Mesenchymal stem cell (in vitro differentiated cells and primary cell): Measurements from ENCODE around the gene PRKCI.

Source experiments
- DNase-seq: peaks from one replicate; pipeline ENCODE4 v3.0.0-alpha.2; 2013
- H2AFZ ChIP-seq: one replicate; pipeline ENCODE4 v1.6.1; 2013; ENCODE audit warnings: low read depth, mild to moderate bottlenecking, control low read depth, inconsistent platforms, low read length, moderate library complexity
- H2AK5ac ChIP-seq: 2 replicates; pipeline ENCODE4 v1.6.1; 2013; ENCODE audit warnings: low read length, moderate library complexity, mild to moderate bottlenecking, inconsistent platforms; ENCODE audit not compliant: severe bottlenecking
- H2BK120ac ChIP-seq: one replicate; pipeline ENCODE4 v1.6.1; 2013; ENCODE audit warnings: low read depth, mild to moderate bottlenecking, inconsistent platforms, low read length, moderate library complexity
- H2BK12ac ChIP-seq, 2 experiments: one replicate each; pipeline ENCODE4 v1.6.1; 2013; ENCODE audit warnings: inconsistent platforms in 2 of 2, low read length in 2 of 2, mild to moderate bottlenecking in 2 of 2, moderate library complexity in 2 of 2, control low read depth in 1 of 2
- H2BK15ac ChIP-seq: one replicate; pipeline ENCODE4 v1.6.1; 2013; ENCODE audit warnings: mild to moderate bottlenecking, low read depth, inconsistent platforms; ENCODE audit not compliant: poor library complexity, severe bottlenecking
- H2BK5ac ChIP-seq: 2 replicates; pipeline ENCODE4 v1.6.1; 2013; ENCODE audit warnings: low read depth, mild to moderate bottlenecking, low read length, control low read depth, inconsistent platforms; ENCODE audit not compliant: poor library complexity, severe bottlenecking
- H3K14ac ChIP-seq, 2 experiments: one replicate each; pipeline ENCODE4 v1.6.1; 2013; ENCODE audit warnings: inconsistent platforms in 2 of 2, low read length in 2 of 2, control low read depth in 1 of 2, mild to moderate bottlenecking in 1 of 2, moderate library complexity in 1 of 2
- H3K18ac ChIP-seq, 2 experiments: one replicate each; pipeline ENCODE4 v1.6.1; 2013; ENCODE audit warnings: inconsistent platforms in 2 of 2, low read length in 2 of 2, control low read depth in 1 of 2, low read depth in 1 of 2, mild to moderate bottlenecking in 1 of 2
- H3K23ac ChIP-seq, 2 experiments: one replicate each; pipeline ENCODE4 v1.6.1; 2013; ENCODE audit warnings: inconsistent platforms in 2 of 2, low read length in 2 of 2, mild to moderate bottlenecking in 2 of 2, moderate library complexity in 2 of 2, control low read depth in 1 of 2
- H3K27ac ChIP-seq: 2 replicates; pipeline ENCODE4 v1.5.1; 2013; ENCODE audit warnings: mild to moderate bottlenecking, moderate library complexity, low read length, control low read depth, inconsistent platforms; ENCODE audit not compliant: poor library complexity, severe bottlenecking
- H3K27me3 ChIP-seq, 2 experiments: 2 replicates each; pipeline versions ENCODE4 v1.6.1 to v1.7.0; 2013; ENCODE audit warnings: low read length in 2 of 2, mild to moderate bottlenecking in 2 of 2, moderate library complexity in 2 of 2, control low read depth in 1 of 2, inconsistent platforms in 1 of 2; ENCODE audit not compliant: control insufficient read depth in 1 of 2, insufficient read depth in 1 of 2
- H3K36me3 ChIP-seq, 2 experiments: 2 replicates each; pipeline versions ENCODE4 v1.6.1 to v1.7.0; 2013; ENCODE audit warnings: low read length in 2 of 2, control low read depth in 1 of 2, inconsistent platforms in 1 of 2, low read depth in 1 of 2, mild to moderate bottlenecking in 1 of 2; ENCODE audit not compliant: insufficient read depth in 2 of 2, control insufficient read depth in 1 of 2
- H3K4ac ChIP-seq, 2 experiments: one replicate each; pipeline ENCODE4 v1.6.1; 2013; ENCODE audit warnings: inconsistent platforms in 2 of 2, low read length in 2 of 2, mild to moderate bottlenecking in 2 of 2, moderate library complexity in 2 of 2, control low read depth in 1 of 2, low read depth in 1 of 2
- H3K4me1 ChIP-seq: 2 replicates; pipeline ENCODE4 v1.6.1; 2013; ENCODE audit warnings: low read depth, low read length, control low read depth; ENCODE audit not compliant: control insufficient read depth, insufficient read depth
- H3K4me2 ChIP-seq: 2 replicates; pipeline ENCODE4 v1.6.1; 2013; ENCODE audit warnings: low read length, mild to moderate bottlenecking, inconsistent platforms; ENCODE audit not compliant: poor library complexity, severe bottlenecking
- H3K4me3 ChIP-seq, 2 experiments: 2 replicates each; pipeline versions ENCODE4 v1.5.1 to v1.7.0; 2013; ENCODE audit warnings: low read length in 2 of 2, mild to moderate bottlenecking in 2 of 2, control low read depth in 1 of 2, low read depth in 1 of 2; ENCODE audit not compliant: insufficient read depth in 1 of 2
- H3K79me1 ChIP-seq: replicated peaks from 2 replicates; pipeline ENCODE4 v1.6.1; 2013; ENCODE audit warnings: mild to moderate bottlenecking, control low read depth, low read length, inconsistent platforms; ENCODE audit not compliant: poor library complexity, severe bottlenecking
- H3K9ac ChIP-seq: 2 replicates; pipeline ENCODE4 v1.7.0; 2013; ENCODE audit warnings: mild to moderate bottlenecking, low read length, moderate library complexity
- H3K9me3 ChIP-seq: 2 replicates; pipeline ENCODE4 v1.7.0; 2013; ENCODE audit warnings: mild to moderate bottlenecking, low read length; ENCODE audit not compliant: control insufficient read depth
- H4K8ac ChIP-seq: one replicate; pipeline ENCODE4 v1.6.1; 2013; ENCODE audit warnings: inconsistent platforms, mild to moderate bottlenecking, low read length, moderate library complexity
- H4K91ac ChIP-seq: one replicate; pipeline ENCODE4 v1.6.1; 2013; ENCODE audit warnings: mild to moderate bottlenecking, low read length, inconsistent platforms
- WGBS: methylation state at CpG from one replicate; pipeline ENCODE4 v1.1.7; 2013; ENCODE audit warnings: mixed read lengths; 5-methylcytosine and 5-hydroxymethylcytosine counted together

Gene PRKCI

GRCh38 chr3:170307671-170308405 is 85.6 kb downstream of the PRKCI start:
- Histone ChIP-seq H3K27ac (no peak overlapping the region), H2AK5ac (no peak overlapping the region), H3K18ac (peak overlapping the region in 1 of 2 experiments; percentile 61), H3K4ac (no peak overlapping the region), H3K36me3 (peaks cover 6 to 15% of the 10 kb centered on the region in 2 experiments), H3K79me1 (no peaks in the 10 kb centered on the region), H3K27me3 (no peaks in the 10 kb centered on the region), H3K4me3 (no peak overlapping the region), H3K14ac (no peak overlapping the region), H3K23ac (no peak overlapping the region), H3K9ac (no peak overlapping the region), H2BK120ac (no peak overlapping the region), H2BK12ac (no peak overlapping the region), H2AFZ (no peak overlapping the region), H4K91ac (no peak overlapping the region), H2BK15ac (no peak overlapping the region), H3K9me3 (no peaks in the 10 kb centered on the region), H3K4me2 (no peak overlapping the region), H4K8ac (no peak overlapping the region), H2BK5ac (no peak overlapping the region), H3K4me1 (no peaks in the 10 kb centered on the region)
- WGBS, result 47% methylated on average over 8 of the region's 11 CpGs
- peak; percentile 96 for DNase-seq

- Histone ChIP-seq H3K4me3 (no peak overlapping the region), H3K9me3 (no peaks in the 10 kb centered on the region), H3K79me1 (no peaks in the 10 kb centered on the region), H3K27me3 (no peaks in the 10 kb centered on the region), H3K36me3 (peaks cover 6 to 10% of the 10 kb centered on the region in 2 experiments), H3K4me1 (no peaks in the 10 kb centered on the region), H4K8ac (no peak overlapping the region), H2AK5ac (no peak overlapping the region), H2BK5ac (no peak overlapping the region), H2BK120ac (no peak overlapping the region), H3K14ac (no peak overlapping the region), H3K4me2 (no peak overlapping the region), H3K4ac (no peak overlapping the region), H2AFZ (no peak overlapping the region), H3K18ac (no peak overlapping the region), H4K91ac (no peak overlapping the region), H3K9ac (peak overlapping the region; percentile 5), H2BK12ac (no peak overlapping the region), H2BK15ac (no peak overlapping the region), H3K23ac (no peak overlapping the region), H3K27ac (no peak overlapping the region)
- 65% methylated on average over 1 of the region's 1 CpG for whole genome bisulfite sequencing
- DNase-seq, result no peak
These were observed 86.8 kb downstream of the PRKCI start for GRCh38 chr3:170309046-170309445.

GRCh38 chr3:170317954-170318353 is 95.7 kb downstream of the PRKCI start:
- DNase-seq, result no peak
- no peak overlapping the region for H2BK120ac ChIP-seq
- no peak overlapping the region for H3K9ac ChIP-seq
- peaks cover 3% of the 10 kb centered on the region for H3K4me1 ChIP-seq
- no peaks in the 10 kb centered on the region for H3K36me3 ChIP-seq
- H3K79me1 ChIP-seq, result no peaks in the 10 kb centered on the region
- H3K14ac ChIP-seq, result no peak overlapping the region
- H4K91ac ChIP-seq, result no peak overlapping the region
- H3K4me3 ChIP-seq, result no peak overlapping the region
- H3K4me2 ChIP-seq, result no peak overlapping the region
- H3K23ac ChIP-seq, result no peak overlapping the region
- H2BK5ac ChIP-seq, result no peak overlapping the region
- H3K27ac ChIP-seq, result no peak overlapping the region
- H3K4ac ChIP-seq, result no peak overlapping the region
- H4K8ac ChIP-seq, result no peak overlapping the region
- no peak overlapping the region for H2AK5ac ChIP-seq
- 73% methylated on average over 2 of the region's 3 CpGs for WGBS
- H3K27me3 ChIP-seq, result no peaks in the 10 kb centered on the region
- H2BK15ac ChIP-seq, result no peak overlapping the region
- no peak overlapping the region for H3K18ac ChIP-seq
- no peaks in the 10 kb centered on the region for H3K9me3 ChIP-seq
- H2BK12ac ChIP-seq, result no peak overlapping the region
- H2AFZ ChIP-seq, result no peak overlapping the region

- no peaks in the 10 kb centered on the region for H3K9me3 ChIP-seq
- no peak overlapping the region for H4K8ac ChIP-seq
- peak overlapping the region; percentile 91 for H2AK5ac ChIP-seq
- no peaks in the 10 kb centered on the region for H3K79me1 ChIP-seq
- no peak overlapping the region for H2BK15ac ChIP-seq
- no peak overlapping the region for H3K4me2 ChIP-seq
- H2BK12ac ChIP-seq, result no peak overlapping the region
- H2AFZ ChIP-seq, result no peak overlapping the region
- H4K91ac ChIP-seq, result no peak overlapping the region
- no peak overlapping the region for H3K14ac ChIP-seq
- no peak overlapping the region for H3K9ac ChIP-seq
- DNase-seq, result no peak
- H3K4me1 ChIP-seq, result peaks cover 6% of the 10 kb centered on the region
- H3K27me3 ChIP-seq, result no peaks in the 10 kb centered on the region
- H3K18ac ChIP-seq, result no peak overlapping the region
- no peak overlapping the region for H3K27ac ChIP-seq
- no peak overlapping the region for H2BK5ac ChIP-seq
- H3K36me3 ChIP-seq, result no peaks in the 10 kb centered on the region
- no peak overlapping the region for H3K23ac ChIP-seq
- no peak overlapping the region for H3K4ac ChIP-seq
- WGBS, result 88% methylated on average over 5 of the region's 7 CpGs
- no peak overlapping the region for H3K4me3 ChIP-seq
- H2BK120ac ChIP-seq, result no peak overlapping the region
These were observed 98.4 kb downstream of the PRKCI start for GRCh38 chr3:170320461-170321121.
